DND-41 (cell line): Measurements from ENCODE around the gene IAPP.
"Not testable (repeated sequence)": the region's sequence is repeated elsewhere in the genome, so short reads cannot be mapped to it uniquely, and the experiment has no call there.

Experiments
- CTCF ChIP-seq: IDR thresholded peaks from 2 replicates; pipeline ENCODE4 v1.5.1; 2012; ENCODE audit warnings: borderline replicate concordance, low read length, moderate library complexity, mild to moderate bottlenecking; ENCODE audit not compliant: poor library complexity, severe bottlenecking; ENCODE audit errors: extremely low read depth
- EZH2 ChIP-seq: IDR thresholded peaks from 3 replicates; pipeline ENCODE4 v1.6.1; 2012; ENCODE audit warnings: borderline replicate concordance, low read depth, mild to moderate bottlenecking, moderate library complexity, low read length, inconsistent platforms; ENCODE audit not compliant: severe bottlenecking

DNA sequence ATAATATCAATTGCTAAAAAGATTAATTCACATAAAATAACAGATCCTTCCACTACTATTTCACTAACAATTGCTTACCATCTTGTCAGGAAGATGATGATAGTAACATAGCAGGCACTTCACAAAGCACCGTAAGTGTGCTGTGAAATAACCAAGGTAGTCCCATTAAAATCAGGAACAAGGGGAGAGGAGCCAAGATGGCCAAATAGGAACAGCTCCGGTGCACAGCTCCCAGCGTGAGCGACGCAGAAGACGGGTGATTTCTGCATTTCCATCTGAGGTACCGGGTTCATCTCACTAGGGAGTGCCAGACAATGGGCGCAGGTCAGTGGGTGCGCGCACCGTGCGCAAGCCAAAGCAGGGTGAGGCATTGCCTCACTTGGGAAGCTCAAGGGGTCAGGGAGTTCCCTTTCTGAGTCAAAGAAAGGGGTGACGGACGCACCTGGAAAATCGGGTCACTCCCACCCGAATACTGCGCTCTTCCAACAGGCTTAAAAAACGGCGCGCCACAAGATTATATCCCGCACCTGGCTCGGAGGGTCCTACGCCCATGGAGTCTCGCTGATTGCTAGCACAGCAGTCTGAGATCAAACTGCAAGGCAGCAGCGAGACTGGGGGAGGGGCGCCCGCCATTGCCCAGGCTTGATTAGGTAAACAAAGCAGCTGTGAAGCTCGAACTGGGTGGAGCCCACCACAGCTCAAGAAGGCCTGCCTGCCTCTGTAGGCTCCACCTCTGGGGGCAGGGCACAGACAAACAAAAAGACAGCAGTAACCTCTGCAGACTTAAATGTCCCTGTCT lies 22.3 kb downstream of the IAPP start:
- not testable (repeated sequence) for TF ChIP-seq CTCF, EZH2
